ENCODE data around the gene CEACAM1.
"Not testable (repeated sequence)": the region's sequence is repeated elsewhere in the genome, so short reads cannot be mapped to it uniquely, and the experiment has no call there.

The CEACAM1 gene

GRCh38 chr19:42469311-42470235 is 58.7 kb downstream of the CEACAM1 start:
- TF ChIP-seq CTCF (IDR thresholded peaks at IDR 0.05; ENCODE audit: control insufficient read depth, insufficient read depth, low read depth, low read length, missing control alignments), result no peak
- DNase-seq (ENCODE audit: low read depth), result no peak
- H3K4me3 ChIP-seq (ENCODE audit: control insufficient read depth, low read depth, low read length), result no peak overlapping the region

GRCh38 chr19:42468273-42468796 is 59.9 kb downstream of the CEACAM1 start:
- H3K4me3 ChIP-seq (ENCODE audit: control insufficient read depth, low read depth, low read length), result no peak overlapping the region

GRCh38 chr19:42467183-42467760 is 61.0 kb downstream of the CEACAM1 start:
- no peak overlapping the region for H3K4me3 ChIP-seq (ENCODE audit: control insufficient read depth, low read depth, low read length)
- DNase-seq (ENCODE audit: low read depth), result no peak
- TF ChIP-seq CTCF (IDR thresholded peaks at IDR 0.05; ENCODE audit: control insufficient read depth, insufficient read depth, low read depth, low read length, missing control alignments), result no peak

More at GRCh38 chr19:42468273-42468796, 59.9 kb downstream of the CEACAM1 start:
- DNase-seq (ENCODE audit: low read depth), result peak; percentile 49
- TF ChIP-seq CTCF (IDR thresholded peaks at IDR 0.05; ENCODE audit: control insufficient read depth, insufficient read depth, low read depth, low read length, missing control alignments), result no peak

- TF ChIP-seq CTCF (IDR thresholded peaks at IDR 0.05; ENCODE audit: control insufficient read depth, insufficient read depth, low read depth, low read length, missing control alignments), result no peak
- no peak for DNase-seq (ENCODE audit: low read depth)
- no peak overlapping the region for H3K4me3 ChIP-seq (ENCODE audit: control insufficient read depth, low read depth, low read length)
Measured at GRCh38 chr19:42466521-42467182, 61.6 kb downstream of the CEACAM1 start.

GRCh38 chr19:42465827-42466280 is 62.4 kb downstream of the CEACAM1 start:
- no peak for TF ChIP-seq CTCF (IDR thresholded peaks at IDR 0.05; ENCODE audit: control insufficient read depth, insufficient read depth, low read depth, low read length, missing control alignments)
- DNase-seq (ENCODE audit: low read depth), result no peak
- H3K4me3 ChIP-seq (ENCODE audit: control insufficient read depth, low read depth, low read length), result no peak overlapping the region

GRCh38 chr19:42461700-42462324 is 66.5 kb downstream of the CEACAM1 start:
- no peak overlapping the region for H3K4me3 ChIP-seq (ENCODE audit: control insufficient read depth, low read depth, low read length)
- DNase-seq (ENCODE audit: low read depth), result no peak
- no peak for TF ChIP-seq CTCF (IDR thresholded peaks at IDR 0.05; ENCODE audit: control insufficient read depth, insufficient read depth, low read depth, low read length, missing control alignments)

GRCh38 chr19:42461231-42461630 is 67.0 kb downstream of the CEACAM1 start:
- DNase-seq (ENCODE audit: low read depth); H3K4me3 ChIP-seq (ENCODE audit: control insufficient read depth, low read depth, low read length): not testable (repeated sequence)

All from AG09309 (cell line).